ENCODE results near the gene POLR1G.

POLR1G gene

DNA sequence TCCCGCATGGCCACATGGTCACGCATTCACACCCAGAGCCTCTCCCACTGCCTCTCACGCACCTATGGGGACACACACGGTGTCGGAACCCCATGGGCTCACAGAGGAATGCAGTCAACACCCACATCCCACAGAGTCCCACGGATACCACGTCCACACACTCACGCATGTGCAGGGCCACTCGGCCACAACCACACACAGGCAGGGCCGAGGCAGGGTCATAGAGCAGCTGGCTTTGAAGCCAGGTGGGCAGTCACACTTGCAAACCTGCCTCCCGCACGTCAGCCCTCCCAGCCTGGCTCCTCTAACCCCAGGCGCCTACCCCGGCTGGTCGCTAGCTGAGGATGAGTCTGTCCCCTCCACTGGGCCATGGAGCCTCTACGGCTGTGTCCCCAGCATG, 44.2 kb upstream of the POLR1G start:
- Histone ChIP-seq H3K27ac (no peak overlapping the region), H3K27me3 (replicated peaks) (no peaks in the 10 kb centered on the region), H3K36me3 (replicated peaks) (peaks cover 70% of the 10 kb centered on the region), H3K4me3 (ENCODE audit: low read depth, low read length) (no peak overlapping the region)
- in situ Hi-C loops (cut with HindIII; ENCODE audit: low pct_ligation_motif_present, low sequenced_read_pairs): no loop called here
- TF ChIP-seq, protein P1, sequence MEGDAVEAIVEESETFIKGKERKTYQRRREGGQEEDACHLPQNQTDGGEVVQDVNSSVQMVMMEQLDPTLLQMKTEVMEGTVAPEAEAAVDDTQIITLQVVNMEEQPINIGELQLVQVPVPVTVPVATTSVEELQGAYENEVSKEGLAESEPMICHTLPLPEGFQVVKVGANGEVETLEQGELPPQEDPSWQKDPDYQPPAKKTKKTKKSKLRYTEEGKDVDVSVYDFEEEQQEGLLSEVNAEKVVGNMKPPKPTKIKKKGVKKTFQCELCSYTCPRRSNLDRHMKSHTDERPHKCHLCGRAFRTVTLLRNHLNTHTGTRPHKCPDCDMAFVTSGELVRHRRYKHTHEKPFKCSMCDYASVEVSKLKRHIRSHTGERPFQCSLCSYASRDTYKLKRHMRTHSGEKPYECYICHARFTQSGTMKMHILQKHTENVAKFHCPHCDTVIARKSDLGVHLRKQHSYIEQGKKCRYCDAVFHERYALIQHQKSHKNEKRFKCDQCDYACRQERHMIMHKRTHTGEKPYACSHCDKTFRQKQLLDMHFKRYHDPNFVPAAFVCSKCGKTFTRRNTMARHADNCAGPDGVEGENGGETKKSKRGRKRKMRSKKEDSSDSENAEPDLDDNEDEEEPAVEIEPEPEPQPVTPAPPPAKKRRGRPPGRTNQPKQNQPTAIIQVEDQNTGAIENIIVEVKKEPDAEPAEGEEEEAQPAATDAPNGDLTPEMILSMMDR (IDR thresholded peaks at IDR 0.05; ENCODE audit: low read depth, low read length, missing control alignments): no peak
- DNase-seq: no peak

DNA sequence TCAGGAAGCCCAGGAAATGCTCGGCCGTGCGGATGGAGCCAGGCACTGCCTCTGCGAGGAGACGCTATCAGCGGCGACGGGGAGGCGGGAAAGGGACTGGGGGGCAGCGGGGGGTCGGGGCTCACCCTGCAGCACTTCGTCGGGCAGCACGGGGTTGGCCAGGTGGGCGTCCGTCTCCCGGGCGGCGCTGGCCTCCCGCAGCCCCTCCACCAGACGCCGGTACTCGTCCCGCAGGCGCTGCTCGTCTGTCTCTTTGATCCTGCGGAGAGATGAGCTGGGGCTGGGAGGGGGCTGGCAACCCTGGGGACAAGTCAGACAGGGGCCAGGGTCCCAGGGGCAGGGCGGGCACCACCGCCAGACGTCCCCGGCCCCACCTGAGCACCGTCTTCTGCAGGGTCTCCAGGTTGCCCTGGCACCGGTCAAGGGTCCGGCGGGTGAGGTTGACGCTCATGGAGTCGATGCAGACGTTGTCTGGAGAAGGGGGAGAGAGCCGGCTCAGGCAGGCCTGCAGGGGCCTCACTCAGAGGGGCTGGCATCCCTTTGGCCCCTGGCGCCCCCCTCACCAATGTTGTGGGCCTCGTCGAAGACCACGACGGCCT, 42.5 kb upstream of the POLR1G start:
- Histone ChIP-seq H3K27ac (no peak overlapping the region), H3K36me3 (replicated peaks) (peaks cover 57% of the 10 kb centered on the region), H3K27me3 (replicated peaks) (no peaks in the 10 kb centered on the region), H3K4me3 (ENCODE audit: low read depth, low read length) (no peak overlapping the region)
- in situ Hi-C loops (cut with HindIII; ENCODE audit: low pct_ligation_motif_present, low sequenced_read_pairs): no loop called here
- no peak for DNase-seq
- TF ChIP-seq, protein P1 (IDR thresholded peaks at IDR 0.05; ENCODE audit: low read depth, low read length, missing control alignments): no peak

DNA sequence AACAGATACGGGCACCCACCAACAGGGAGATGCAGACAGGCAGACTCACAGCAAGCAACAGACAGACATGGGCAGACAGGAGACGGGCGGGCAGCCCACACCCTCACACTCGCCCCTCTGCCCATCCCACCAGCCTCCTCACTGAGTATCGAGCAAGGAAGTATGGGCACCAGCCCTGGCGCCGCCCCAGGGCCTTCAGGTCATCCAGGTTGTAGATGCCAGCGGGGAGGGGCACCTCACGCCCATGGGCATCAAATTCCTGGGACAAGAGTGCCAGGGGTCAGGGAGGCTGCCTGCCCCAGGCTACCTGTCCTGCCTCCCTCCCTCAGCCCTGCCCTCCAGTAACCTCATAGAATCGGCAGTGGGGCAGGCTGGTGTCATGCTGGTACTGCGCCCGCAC, 41.7 kb upstream of the POLR1G start:
- Histone ChIP-seq H3K4me3 (ENCODE audit: low read depth, low read length) (no peak overlapping the region), H3K27ac (no peak overlapping the region), H3K27me3 (replicated peaks) (no peaks in the 10 kb centered on the region), H3K36me3 (replicated peaks) (peaks cover 50% of the 10 kb centered on the region)
- in situ Hi-C loops (cut with HindIII; ENCODE audit: low pct_ligation_motif_present, low sequenced_read_pairs): no loop called here
- TF ChIP-seq, protein P1 (IDR thresholded peaks at IDR 0.05; ENCODE audit: low read depth, low read length, missing control alignments): no peak
- DNase-seq: no peak

DNA sequence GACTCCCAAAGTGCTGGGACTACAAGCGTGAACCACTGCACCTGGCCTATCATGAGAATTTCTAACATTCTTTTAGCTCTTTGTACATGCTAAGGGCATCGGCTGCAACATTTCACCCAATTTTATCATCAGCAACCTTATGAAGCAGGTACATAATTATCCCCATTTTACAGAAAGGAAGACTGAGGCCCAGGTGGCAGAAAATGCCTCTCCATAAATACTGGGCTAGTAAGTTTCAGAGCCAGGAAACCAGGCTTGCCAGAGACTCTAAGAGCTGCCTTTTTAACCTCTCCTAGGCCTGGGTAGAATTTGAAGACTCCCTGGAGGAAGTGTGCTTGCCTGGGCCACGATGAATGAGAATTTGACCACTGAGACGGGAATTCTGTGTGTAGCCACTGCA, 38.3 kb upstream of the POLR1G start:
- no peak for DNase-seq
- Histone ChIP-seq H3K36me3 (replicated peaks) (peaks cover 22% of the 10 kb centered on the region), H3K27ac (no peak overlapping the region), H3K4me3 (ENCODE audit: low read depth, low read length) (no peak overlapping the region), H3K27me3 (replicated peaks) (no peaks in the 10 kb centered on the region)
- TF ChIP-seq, protein P1 (IDR thresholded peaks at IDR 0.05; ENCODE audit: low read depth, low read length, missing control alignments): no peak
- in situ Hi-C loops (cut with HindIII; ENCODE audit: low pct_ligation_motif_present, low sequenced_read_pairs): no loop called here

DNA sequence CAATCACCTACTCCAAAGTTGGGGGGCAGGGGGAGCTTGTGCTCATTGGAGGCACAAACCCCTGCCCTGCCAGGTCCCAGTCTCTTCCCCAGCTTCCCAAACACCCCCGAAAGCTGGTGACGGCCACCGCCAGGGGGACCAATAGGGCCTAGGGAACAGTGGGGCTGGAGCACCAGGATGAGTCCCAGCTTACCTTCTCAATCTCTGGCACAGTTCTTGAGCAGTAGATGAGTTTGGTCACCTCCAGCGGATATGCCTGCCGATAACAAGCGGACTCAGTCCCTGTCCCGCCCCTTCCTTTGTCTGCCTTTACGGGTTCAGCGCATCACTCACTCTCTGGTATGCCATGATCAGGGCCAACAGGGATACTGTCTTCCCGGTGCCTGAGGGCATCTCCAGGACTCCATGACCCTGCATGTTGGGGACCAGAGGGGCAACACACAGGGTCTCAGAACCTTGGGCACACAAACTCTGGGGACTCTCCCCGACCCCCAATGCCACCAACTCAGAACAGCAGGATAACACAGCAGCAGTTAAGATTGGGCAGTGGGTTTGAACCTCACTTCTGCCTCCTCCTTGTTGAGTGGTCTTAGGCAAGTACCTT, 37.6 kb upstream of the POLR1G start:
- DNase-seq: no peak
- Histone ChIP-seq H3K4me3 (ENCODE audit: low read depth, low read length) (no peak overlapping the region), H3K27ac (no peak overlapping the region), H3K36me3 (replicated peaks) (peaks cover 15% of the 10 kb centered on the region), H3K27me3 (replicated peaks) (no peaks in the 10 kb centered on the region)
- TF ChIP-seq, protein P1 (IDR thresholded peaks at IDR 0.05; ENCODE audit: low read depth, low read length, missing control alignments): no peak
- in situ Hi-C loops (cut with HindIII; ENCODE audit: low pct_ligation_motif_present, low sequenced_read_pairs): no loop called here
